ENCODE data around the gene SDCCAG8.

- TF ChIP-seq CTCF (IDR thresholded peaks at IDR 0.05; ENCODE audit: control extremely low read depth in 1 of 3, insufficient read depth in 1 of 3, low read depth in 1 of 3, low read length in 3 of 3) (no peak), EP300 (IDR thresholded peaks at IDR 0.05; ENCODE audit: borderline replicate concordance in 1 of 2, low read depth in 2 of 2, low read length in 2 of 2) (no peak), CHD1 (IDR thresholded peaks at IDR 0.05; ENCODE audit: low read depth, low read length) (no peak), KDM4A (IDR thresholded peaks at IDR 0.05; ENCODE audit: low read depth, low read length, severe bottlenecking) (no peak), POLR2A (IDR thresholded peaks at IDR 0.05; ENCODE audit: control extremely low read depth in 1 of 2, low read depth in 2 of 2, low read length in 2 of 2) (no peak), RAD21 (IDR thresholded peaks at IDR 0.05 in 1 of 2, conservative IDR thresholded peaks at IDR 0.05 in 1 of 2; ENCODE audit: low read depth in 2 of 2, low read length in 2 of 2) (no peak)
These were observed 25.8 kb downstream of the SDCCAG8 start for GRCh38 chr1:243281672-243282071.

Measured in H1 (cell line).